GM19324 (cell line): ENCODE measurements around the gene HTR1D.

Experiments
- ATAC-seq: cut with Tn5 transposase; IDR thresholded peaks from one replicate; pipeline ENCODE4 v1.9.1; 2021; ENCODE audit warnings: mild to moderate bottlenecking, moderate library complexity; ENCODE audit not compliant: unreplicated experiment, low FRiP score

Gene HTR1D

GRCh38 chr1:23188434-23188884 lies 28.8 kb downstream of the HTR1D start:
- ATAC-seq, result no peak

GRCh38 chr1:23187637-23188036 lies 29.7 kb downstream of the HTR1D start:
- no peak for ATAC-seq

- no peak for ATAC-seq
These were observed 31.9 kb downstream of the HTR1D start for GRCh38 chr1:23185381-23185780.

GRCh38 chr1:23184212-23184934 lies 32.9 kb downstream of the HTR1D start:
- ATAC-seq, result no peak

GRCh38 chr1:23179862-23180261 lies 37.4 kb downstream of the HTR1D start:
- ATAC-seq, result no peak

- ATAC-seq, result no peak
These were observed 38.4 kb downstream of the HTR1D start for GRCh38 chr1:23178950-23179349.

GRCh38 chr1:23178414-23178813 lies 38.9 kb downstream of the HTR1D start:
- no peak for ATAC-seq

- peak; percentile 41 for ATAC-seq
These were observed 39.6 kb downstream of the HTR1D start for GRCh38 chr1:23177438-23178380.

GRCh38 chr1:23177031-23177430 lies 40.3 kb downstream of the HTR1D start:
- no peak for ATAC-seq

- ATAC-seq, result no peak
These were observed 42.7 kb downstream of the HTR1D start for GRCh38 chr1:23174426-23175110.

GRCh38 chr1:23171181-23171755 lies 46.0 kb downstream of the HTR1D start:
- ATAC-seq, result no peak

- ATAC-seq, result no peak
These were observed 47.5 kb downstream of the HTR1D start for GRCh38 chr1:23169727-23170335.

- ATAC-seq, result no peak
These were observed 48.1 kb downstream of the HTR1D start for GRCh38 chr1:23169195-23169575.

- ATAC-seq, result peak; percentile 69
These were observed 48.7 kb downstream of the HTR1D start, which contains the start of gene LUZP1 for GRCh38 chr1:23168445-23169194. TSS of gene LUZP1 (minus strand) at chr1:23168856.

- ATAC-seq, result no peak
These were observed 49.2 kb downstream of the HTR1D start for GRCh38 chr1:23168079-23168444.

GRCh38 chr1:23167353-23168078 lies 49.8 kb downstream of the HTR1D start:
- no peak for ATAC-seq

- no peak for ATAC-seq
These were observed 50.4 kb downstream of the HTR1D start for GRCh38 chr1:23166854-23167253.

GRCh38 chr1:23163395-23163794 lies 53.9 kb downstream of the HTR1D start:
- ATAC-seq, result no peak
